ENCODE results near the gene AVPR2.

The AVPR2 gene

DNA sequence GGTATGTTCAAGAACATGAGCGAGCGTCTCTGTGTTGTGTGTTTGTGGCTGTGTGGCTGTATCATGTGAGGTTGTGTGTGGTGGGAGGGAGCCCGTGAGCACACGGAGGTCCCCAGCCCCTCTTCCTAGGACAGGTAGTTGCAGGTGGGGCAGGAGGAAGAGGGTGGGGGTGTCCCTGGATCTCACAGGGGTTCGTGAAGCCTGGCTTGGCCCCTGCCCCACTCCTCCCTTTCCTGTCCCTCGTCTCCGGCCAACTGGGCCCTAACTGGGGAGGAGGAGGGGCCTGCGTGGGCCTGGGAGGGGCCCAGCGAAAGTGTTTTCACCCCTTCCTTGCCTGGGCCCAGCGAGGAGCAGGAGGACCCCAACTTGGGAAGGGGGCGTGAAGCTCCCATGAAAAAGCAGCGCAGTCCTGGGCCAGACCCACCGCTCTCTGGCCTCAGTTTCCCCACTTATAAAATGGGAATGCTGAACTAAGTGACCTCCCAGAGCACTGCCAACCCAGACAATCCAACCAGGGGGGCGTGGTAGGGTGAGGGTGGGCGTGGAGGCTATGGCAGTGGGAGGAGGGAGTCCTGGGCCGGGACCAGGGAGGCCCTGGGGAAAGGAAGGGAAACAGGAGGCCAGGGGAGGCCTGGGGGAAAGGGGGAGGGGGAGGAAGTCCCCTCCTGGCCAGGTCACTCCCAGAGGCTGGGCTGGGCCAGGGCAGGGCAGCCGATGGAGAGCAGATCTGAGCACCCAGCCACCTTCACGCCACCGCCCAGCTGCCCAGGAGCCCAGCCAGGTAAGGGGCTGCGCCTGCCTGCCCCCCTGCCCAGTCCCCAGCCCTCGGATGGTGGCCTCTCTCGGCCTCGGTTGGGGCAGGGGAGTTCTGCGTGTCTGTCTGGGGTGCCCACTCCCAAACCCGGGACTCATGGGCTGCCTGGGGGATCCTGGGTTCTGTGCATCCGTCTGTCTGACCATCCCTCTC is at the start of gene AVPR2:
Gene AVPR2, plus strand, starts transcription at position 683 of the 967 bp plus-strand sequence. CDS start 473 bp downstream, outside the sequence.
- DNase-seq (ENCODE audit: low spot score), result no peak

DNA sequence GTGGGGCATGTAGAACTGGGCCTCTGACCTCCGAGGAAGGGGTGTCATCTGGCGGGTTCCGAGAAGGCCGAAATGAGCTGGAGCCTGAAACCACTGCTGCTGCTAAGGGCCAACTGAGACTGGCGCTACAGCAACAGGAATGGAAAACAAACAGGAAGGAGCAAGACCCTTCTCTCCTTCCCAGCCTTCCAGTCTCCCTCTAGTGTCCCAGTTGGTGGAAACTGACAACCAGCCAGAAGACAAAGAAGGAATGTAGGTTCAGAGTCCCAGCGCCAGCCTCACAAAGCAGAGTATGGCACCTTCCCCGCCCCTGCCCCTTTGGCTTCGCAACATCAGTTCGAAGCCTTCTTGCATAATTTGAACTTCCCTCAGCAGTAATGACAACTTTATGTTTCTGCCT is 49.8 kb upstream of the AVPR2 start:
- DNase-seq (ENCODE audit: low spot score), result no peak

DNA sequence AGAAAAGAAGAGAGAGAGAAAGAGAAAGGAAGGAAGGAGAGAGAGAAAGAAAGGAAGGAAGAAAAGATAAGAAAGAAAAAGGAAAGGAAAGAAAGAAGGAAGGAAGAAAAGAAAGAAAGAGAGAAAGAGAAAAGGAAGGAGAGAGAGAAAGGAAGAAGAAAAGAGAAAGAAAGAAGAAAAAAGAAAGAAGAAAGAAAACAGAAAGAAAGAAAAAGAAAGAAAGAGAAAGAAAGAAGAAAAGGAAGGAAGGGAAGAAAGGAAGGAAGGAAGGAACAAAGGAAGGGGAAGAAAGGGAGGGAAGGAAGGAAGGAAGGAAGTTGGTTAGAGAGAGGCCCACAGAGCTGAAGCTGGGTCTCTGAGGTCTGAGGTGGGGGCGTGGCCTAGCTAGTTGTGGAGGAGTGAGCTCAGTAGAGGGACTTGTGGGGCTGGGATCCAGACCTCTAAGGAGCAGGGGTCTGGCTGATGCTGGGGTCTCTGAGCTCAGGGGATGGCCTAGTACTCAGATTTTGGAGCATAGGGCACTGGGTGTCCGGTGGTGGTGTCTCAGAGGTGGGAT is 47.0 kb upstream of the AVPR2 start:
- no peak for DNase-seq (ENCODE audit: low spot score)

DNA sequence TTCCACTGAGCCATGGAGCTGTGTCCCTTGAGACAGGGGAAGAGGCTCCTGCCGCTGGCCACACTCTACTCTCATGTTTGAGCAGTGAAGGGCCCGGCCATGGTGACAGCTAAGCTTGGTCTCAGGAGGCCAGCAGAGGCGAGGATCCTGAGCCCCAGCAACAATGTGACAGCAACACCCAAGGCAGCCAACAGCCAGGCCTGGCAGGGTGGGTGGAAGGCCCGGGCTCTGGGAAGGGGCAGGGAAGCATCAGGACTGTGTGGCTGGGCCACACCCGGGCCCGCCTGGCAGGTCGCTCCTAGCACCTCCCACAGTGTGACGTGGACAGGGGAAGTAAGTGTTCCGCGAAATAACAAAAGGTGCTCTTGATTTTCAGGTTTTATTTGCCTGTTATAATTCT is 43.3 kb upstream of the AVPR2 start:
- DNase-seq (ENCODE audit: low spot score), result no peak

DNA sequence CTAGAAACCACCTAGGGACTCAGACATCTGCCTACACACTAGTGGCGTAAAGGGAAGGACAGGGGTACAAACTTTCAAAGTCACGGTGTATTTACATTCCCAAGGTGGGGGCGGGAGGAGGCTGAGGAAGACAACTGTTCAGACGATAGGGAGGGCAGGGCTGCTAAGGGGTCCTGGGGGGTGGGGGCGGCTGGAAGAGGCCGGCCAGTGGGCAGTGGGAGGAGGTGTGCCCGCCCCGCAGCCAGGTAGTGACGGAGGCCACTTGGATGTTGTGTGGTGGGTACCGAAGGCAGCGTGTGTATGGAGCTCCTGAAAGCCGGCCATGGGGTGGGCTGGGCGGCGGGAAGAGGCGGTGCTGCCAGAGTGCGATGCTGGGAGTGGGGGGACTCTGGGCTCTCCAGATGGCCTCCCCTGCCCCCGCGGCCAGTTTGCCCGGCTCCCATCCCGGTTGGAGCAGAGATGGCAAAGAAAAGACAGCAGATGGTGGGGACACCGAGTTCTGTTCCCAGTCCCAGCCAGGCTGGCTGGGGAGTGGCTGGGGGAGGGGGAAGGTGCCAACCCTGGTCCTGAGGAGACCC is 42.7 kb upstream of the AVPR2 start:
- no peak for DNase-seq (ENCODE audit: low spot score)

DNA sequence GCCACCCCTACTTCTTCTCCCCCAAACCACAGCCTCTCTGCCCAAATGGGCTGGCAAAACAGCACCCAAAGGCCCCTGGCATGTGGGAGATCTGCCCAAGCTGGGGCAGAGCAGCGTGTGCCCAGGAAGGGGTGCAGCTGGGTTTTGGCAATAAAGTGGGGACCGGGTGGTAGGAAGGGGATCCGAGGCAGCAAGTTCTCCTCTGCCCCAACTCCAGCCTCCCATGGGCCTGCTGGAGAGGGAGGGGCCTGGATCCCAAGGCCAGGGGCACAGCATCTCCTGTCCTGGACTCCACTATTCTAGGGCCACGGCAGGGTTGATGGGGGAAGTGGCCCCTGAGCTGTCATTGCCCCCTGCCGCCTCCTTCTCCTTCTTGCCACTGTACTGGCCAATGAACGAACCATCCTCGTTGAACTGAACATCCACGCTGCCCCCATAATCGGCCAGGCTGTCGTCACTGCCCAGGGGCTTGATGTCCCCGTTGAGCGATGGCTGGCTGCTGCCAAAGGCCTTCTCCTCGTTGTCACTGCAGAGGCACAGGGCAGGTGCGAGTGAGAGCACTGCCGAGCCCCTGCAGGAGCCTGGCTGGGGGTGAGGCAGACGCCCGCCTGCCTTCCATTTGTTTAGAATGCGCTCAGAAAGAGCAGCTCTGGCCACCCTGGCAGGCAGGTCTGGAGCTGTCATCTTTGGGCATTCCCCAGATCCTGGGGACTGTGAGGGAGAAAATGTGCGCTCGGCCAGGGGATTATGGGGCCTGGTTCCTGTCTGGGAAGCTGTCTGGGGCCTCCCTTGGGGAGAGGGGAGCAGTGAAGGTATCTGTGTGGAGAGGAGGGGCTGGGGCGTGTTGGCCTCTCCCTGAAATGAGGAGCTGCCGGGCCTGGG is 41.9 kb upstream of the AVPR2 start:
- DNase-seq (ENCODE audit: low spot score), result no peak

DNA sequence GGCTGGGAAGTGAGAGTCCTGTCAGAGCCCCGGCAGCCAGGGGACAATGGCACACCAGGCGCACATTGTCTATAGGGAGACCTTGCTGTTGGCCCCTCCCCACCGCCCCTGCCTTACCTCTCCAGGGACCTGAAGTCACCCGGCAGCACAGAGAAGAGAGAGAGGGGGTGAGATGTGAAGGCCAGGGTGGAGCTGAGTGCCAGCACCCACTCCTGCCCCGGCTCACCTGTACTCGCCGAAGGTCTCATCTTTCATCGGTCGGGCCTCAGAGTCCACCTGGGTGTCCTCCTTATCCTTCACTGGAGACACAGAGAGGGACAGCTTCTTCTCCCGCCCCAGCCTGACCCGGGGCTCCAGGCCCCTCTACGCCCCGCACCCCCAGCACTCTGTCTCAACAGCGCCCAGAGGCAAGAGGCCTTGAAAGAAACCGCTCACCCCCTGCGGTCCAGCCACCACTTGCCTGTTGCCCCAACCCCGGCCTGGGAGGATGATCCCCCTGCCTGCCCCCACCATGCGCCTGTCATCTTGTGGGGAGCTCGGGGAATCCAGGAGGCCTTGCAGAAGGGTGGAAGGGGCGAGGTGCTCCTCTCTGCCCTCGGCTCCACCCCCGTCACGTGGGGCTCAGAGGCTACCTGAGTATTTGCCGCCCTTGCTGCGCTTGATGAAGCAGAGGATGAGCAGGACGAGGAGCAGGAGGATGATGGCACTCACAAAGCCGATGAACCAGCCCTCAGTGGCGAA is 41.1 kb upstream of the AVPR2 start:
- no peak for DNase-seq (ENCODE audit: low spot score)

DNA sequence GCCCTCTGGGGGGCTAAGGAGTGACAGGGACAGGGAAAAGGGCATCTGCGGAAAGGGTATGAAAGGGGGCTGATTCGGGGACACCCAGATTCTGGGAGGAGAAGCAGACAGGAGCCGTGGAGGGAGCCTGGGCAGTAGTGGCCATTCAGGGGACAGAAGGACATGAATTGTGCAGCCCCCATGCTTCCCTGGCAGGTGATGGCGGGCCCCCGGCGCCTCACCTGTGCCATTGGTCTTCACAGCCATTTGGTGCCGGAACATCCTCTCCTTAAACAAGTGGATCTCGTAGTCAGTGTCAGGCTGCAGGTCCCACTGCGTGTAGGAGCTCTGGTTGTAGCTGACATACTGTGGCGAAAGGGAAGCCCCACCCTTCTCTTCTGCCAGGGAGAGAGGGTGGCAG is 40.4 kb upstream of the AVPR2 start:
- no peak for DNase-seq (ENCODE audit: low spot score)

DNA sequence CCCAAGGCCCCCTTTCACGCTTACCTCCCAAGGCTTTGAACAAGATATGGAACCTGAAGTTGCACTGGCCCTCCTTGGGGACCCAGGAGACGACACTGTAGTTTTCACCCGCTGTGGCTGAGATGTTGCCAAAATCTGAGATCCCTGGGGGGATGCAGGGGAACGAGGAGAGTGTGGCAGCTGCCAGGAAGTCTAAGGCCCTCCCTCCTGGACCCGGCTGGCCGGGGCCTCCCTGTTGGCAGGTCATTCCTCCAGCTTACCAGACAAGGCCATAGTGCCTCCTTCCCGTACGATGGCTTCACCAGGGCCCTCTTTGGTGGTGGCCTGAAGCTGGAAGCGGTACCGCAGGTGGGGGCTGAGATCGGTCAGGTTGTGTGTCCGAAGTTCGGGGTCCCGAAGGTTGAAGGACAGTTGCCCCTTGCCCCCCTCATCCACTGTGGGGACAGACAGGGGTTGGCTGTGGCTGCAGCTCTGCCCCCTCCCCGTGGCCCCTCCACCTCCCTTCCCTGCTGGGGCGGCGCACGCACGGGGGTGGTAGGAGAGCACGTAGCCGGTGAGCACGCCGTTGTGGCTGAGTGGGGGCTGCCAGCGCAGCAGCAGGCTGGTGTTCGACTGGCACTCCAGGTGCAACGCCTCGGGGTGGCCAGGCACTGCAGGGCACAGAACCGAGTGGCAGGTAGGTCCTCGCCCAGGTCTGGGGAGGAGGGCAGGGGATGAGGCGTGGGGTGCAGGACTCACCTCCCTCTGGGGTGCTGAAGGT is 39.7 kb upstream of the AVPR2 start:
- no peak for DNase-seq (ENCODE audit: low spot score)

DNA sequence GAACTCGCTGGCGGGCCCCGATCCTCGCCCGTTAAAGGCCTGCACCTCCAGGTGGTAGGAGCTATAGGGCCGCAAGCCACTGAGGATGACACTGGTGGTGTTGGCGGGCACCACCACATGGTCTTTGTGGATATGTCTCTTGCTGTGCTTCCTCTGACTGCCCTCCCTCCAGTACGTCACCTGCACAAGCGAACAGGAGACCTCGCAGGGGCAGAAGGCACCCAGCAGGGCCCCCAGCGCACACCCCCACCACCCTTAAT is 39.2 kb upstream of the AVPR2 start:
- DNase-seq (ENCODE audit: low spot score), result no peak

DNA sequence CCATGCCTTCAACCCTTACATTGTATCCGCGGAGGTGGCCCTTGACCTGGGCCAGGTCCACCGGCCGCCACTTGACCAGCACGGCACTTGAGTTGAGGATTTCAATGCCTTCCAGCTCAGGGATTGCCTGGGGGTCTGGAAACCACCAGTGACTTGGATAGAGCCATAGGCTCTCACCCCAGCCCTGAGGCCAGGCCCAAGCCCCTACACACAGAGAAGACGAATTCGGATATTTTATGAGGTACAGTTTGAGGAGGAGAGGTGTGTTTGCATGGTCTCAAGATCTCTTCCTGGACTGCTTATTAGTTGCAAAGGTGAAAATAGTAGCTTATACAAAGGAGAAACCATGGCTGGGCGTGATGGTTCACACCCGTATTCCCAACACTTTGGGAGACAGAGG is 38.8 kb upstream of the AVPR2 start:
- DNase-seq (ENCODE audit: low spot score), result no peak

DNA sequence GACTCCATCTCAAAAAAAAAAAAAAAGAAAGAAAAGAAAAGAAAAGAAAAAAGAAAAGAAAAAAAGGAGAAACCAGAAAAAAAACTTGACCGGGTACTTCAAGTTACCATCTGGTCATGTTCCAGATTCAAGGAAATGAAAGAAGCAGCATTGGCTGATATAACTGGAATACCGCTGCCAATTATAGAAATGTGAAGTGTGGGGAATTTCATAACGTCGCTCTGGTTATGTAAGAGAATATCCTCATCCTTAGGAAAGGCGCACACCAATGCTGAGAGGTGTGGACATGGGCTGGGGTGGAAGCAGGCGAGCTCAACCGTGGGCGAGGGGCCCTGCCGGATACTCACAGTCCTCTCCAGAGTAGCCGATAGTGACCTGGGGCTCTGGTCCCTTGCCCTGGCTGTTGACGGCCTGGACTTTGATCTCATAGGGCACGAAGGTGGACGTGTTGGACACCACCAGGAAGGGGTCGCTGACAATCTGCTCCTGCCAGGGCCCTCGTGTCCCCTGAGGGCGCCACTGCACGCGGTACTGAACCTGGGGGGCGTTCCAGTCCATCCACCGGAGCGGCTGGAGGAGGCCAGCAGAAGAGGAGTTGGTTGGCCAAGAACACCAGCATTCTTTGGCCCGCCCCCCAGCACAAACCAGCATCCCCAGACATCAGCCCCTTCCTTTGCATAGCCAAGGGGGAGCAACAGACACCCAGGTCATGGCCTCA is 38.0 kb upstream of the AVPR2 start:
- DNase-seq (ENCODE audit: low spot score), result no peak

DNA sequence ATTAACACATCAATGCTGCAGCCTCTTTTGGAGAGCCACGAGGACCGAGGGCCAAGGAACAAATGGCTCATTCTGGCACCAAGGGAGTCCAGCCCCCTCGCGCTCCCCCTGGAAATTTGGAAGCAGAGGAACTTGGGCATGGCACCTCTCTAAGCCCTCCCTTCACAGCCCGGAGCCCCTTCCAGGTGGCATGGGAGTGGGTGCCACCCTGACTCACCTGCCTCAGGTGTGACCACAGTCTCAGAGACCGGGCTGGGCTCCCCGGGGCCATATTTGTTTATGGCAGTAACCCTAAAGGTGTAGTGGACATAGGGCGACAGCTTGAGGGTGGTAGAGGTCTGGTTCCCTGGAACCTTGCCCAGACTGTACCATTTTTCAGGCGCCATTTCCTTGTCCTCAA is 37.3 kb upstream of the AVPR2 start:
- DNase-seq (ENCODE audit: low spot score), result no peak

DNA sequence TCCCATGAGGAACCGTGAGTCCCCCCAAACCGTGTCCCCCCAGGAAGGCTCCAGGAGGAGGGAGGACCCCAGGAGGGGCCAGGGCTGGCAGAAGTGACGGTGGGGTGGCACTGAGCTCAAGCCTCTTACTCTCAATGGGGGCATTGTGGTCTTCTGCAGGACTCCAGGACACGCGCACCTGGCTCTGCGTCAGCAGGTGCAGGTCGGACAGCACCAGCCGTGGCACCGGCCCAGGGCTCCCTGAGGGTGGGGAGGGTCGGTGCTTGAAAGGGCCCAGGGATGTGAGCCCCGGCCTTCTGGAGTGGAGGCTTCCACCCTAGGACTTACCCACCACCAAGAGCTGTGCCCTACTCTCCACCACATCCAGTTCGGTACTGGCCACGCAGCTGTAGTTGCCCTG is 36.8 kb upstream of the AVPR2 start:
- DNase-seq (ENCODE audit: low spot score), result no peak

DNA sequence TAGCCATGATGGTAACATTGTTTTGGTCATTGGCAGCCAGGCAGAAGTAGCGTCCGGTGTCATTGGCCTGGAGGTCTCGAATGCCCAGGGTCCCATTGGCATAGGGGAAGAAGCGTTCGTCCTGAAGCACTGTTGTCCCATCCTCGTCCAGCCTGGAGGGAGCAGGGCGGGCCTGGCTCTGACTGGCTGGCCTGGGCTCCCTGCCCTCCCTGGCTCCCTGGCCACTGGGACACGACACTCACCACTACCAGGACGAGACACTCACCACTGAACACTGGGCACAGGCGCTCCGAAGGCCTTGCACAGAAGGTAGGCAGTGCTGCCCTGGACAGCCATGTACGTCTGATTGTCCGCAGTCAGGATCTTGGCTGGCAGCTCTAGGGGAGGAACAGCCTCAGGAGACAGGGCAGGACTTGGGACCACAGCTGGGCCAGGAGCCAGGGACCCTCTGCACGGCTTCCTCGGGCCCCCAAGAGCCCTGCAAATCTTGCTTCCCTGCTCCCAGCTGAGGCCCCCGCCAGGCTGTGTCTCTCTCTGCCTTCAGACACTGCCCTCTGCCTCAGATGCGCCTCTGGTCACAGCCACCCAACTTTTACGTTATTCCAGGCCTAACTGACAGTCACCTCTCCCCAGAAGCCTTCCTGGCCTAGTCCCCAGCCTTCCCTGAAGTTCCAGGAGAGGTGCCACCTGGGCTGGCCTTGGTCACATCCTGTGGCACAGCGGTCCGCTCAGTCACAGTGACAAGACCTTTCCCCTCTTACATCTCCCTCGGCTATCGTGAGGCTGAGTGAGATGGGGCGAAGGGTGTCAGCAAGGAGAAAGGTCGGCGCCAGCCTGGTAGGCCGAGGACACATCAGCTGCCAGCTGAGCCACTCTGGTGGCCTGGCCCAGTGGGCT is 35.6 kb upstream of the AVPR2 start:
- no peak for DNase-seq (ENCODE audit: low spot score)

DNA sequence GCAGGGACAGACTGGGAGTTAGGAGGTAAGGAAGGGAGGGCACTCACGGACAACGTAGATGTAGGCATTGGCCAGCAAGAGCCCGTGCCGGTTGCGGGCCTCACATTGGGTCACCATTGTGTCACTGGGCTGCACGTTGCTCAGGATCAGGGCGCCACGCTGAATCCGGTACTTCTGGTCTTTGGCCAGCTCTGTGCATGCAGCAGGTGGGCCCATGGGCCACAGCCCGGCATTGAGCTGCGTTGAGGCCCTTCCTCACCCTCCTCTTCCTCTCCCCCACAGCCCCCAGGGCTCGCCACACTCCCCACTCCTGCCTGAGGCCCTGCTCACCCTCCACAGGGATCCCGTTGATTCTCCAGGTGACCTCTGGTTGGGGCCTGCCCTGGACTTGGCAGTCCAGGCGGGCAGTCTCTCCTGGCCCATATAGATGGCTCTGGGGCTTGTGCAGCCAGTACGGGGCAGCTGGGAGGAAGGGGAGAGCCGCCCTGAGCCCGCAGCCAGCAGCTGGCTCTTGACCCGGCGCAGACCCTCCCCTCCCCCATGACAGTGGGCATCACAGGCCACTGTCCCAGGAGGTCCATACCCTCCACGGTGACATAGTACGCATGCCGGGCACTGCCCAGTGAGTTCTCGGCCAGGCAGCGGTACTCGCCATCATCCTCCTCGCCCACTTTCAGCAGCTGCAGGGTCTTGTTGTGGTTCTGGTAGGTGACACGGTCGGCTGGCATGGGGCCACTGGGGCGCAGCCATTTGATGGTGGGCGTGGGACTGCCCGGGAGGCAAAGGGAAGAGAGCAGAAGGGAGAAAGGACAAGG is 34.8 kb upstream of the AVPR2 start:
- no peak for DNase-seq (ENCODE audit: low spot score)

DNA sequence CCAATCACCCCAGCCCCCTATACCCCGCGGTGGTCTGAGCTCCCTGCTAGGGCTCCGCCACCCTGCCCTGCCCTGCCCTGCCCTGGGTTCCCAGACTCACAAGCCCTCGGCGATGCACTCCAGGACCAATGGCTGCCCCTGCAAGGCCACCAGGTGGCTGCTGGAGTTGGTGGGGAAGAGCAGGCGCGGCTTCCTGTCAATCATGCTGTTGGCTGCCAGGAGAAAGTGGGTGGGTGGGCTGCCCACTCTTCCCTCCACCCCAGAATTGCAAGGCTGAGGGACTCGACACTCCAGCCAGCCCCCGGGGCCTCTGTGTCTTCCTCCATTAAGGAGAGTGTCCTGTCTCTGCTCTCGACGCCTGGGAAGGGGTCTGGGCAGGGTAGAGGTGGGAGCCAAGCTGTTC is 34.2 kb upstream of the AVPR2 start:
- DNase-seq (ENCODE audit: low spot score), result no peak

DNA sequence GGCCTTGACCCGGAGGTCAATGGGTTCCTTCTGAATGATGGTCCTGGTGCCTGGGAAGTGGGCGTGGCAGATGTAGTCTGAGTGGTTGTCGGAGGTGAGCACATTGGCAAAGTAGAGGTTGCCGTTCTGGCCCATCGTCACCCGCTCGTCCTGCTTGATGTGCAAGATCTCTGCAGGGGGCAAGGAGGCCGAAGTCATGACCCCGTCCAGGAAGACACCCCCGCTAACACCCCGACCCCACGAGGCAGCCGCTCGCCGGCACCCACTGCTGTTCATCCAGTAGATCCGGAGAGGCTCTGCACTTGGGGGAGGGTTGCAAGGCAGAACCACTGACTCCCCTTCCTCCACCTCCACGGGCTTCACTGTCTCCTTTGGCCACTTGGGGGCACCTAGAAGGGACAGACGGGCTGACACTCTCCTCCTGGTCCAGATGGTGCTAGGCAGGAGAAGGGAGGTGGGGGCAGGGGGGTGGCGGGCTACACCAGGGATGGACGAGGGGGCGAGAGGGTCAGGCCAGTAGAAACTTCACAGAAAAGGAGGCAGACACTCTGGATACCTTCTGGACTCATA is 33.6 kb upstream of the AVPR2 start:
- DNase-seq (ENCODE audit: low spot score), result no peak
